Measurements from ENCODE around the gene BTBD6. TPM values are rescaled to one million over a fixed set of nuclear protein-coding genes. Genes with fewer than 3 reads are reported as not detected.

The BTBD6 gene
- total RNA-seq, 2 donors from 2014 or later = 60.0 to 82.5 TPM

DNA sequence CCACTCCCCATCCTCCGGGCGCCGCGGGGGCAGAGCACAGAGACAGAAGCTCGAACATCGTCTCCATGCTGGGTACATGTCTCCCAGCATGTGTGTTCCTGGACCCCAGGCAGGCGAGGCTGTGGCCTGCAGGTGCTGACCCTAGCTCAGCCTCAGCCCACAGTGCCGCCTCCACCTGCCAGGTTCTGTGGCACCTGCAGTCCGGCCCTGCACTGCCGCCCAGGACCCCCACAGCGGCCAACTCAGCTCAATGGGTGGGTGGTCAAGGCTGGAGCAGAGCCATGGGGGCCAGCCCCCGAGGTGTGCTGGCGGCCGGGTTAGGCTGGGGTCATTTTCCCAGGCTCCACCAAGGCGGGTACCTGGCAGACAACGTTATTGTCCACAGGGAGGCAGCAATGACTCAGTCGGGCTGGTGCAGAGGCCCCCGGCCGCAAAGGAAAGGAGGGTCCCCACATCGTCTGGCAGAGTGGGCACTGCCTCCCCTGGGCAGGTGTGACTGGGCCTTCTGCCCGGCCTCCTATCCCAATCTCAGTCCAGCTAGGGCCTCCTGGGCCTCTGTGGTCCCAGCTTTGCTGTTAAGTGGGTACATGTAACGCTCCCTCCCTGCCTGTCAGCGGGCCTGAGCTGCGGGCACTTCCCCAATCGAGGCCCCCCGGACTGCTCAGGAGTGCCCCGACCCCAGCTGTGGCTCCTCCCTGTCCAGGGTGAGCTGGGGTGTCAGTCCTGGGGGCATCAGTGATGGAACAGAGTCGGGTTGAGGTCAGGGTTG, 47.0 kb upstream of the BTBD6 start:
- Histone ChIP-seq H3K36me3 (no peaks in the 10 kb centered on the region), H3K9me3 (no peaks in the 10 kb centered on the region), H3K4me3 (no peak overlapping the region), H3K4me1 (replicated peaks) (no peaks in the 10 kb centered on the region), H3K27ac (no peak overlapping the region), H3K27me3 (replicated peaks; ENCODE audit: insufficient read depth) (peaks cover 4% of the 10 kb centered on the region)
- intact Hi-C loops (cut with DNase I) = loop anchor here (5.0 to 10.0 kb wide), 2 partner anchors 81 to 107 kb away; no protein-coding TSS in a partner anchor
- TF ChIP-seq POLR2AphosphoS5 (IDR thresholded peaks at IDR 0.05) = no peak
- TF ChIP-seq POLR2A (IDR thresholded peaks at IDR 0.05) = no peak
- TF ChIP-seq, protein P1, sequence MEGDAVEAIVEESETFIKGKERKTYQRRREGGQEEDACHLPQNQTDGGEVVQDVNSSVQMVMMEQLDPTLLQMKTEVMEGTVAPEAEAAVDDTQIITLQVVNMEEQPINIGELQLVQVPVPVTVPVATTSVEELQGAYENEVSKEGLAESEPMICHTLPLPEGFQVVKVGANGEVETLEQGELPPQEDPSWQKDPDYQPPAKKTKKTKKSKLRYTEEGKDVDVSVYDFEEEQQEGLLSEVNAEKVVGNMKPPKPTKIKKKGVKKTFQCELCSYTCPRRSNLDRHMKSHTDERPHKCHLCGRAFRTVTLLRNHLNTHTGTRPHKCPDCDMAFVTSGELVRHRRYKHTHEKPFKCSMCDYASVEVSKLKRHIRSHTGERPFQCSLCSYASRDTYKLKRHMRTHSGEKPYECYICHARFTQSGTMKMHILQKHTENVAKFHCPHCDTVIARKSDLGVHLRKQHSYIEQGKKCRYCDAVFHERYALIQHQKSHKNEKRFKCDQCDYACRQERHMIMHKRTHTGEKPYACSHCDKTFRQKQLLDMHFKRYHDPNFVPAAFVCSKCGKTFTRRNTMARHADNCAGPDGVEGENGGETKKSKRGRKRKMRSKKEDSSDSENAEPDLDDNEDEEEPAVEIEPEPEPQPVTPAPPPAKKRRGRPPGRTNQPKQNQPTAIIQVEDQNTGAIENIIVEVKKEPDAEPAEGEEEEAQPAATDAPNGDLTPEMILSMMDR (IDR thresholded peaks at IDR 0.05) = no peak
- no peak for DNase-seq (ENCODE audit: low spot score)
- 49% methylated on average over 27 of the region's 28 CpGs for WGBS

DNA sequence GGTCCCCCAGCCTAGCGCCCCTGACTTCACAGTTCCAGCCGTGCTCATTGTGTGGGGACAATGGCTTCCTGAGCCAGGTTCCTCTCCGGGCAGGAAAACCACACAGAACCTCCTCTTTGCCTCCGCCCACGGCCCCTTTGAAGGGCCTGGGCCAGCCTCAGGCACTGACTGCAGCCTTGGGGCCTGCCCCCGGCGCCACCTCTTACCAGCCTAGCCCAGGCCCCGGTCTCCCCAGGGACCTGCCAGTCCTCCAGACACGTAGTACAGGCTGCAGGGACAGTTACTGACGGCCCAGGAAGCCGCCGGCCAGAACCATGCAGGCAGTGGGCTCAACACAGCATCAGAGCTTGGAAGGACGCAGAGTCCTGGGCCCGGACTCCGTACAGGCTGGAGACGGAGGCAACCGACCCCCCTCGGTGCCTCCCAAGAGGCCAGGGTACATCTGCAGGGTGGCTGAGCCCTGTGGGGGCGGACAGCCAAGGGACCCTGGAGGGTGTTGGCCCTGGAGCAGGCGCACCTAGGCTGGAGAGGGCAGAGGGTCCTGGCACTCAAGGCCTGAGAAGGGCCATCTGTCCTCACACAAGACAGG, 46.3 kb upstream of the BTBD6 start:
- H3K4me1 ChIP-seq (replicated peaks) = no peaks in the 10 kb centered on the region
- TF ChIP-seq POLR2AphosphoS5 (IDR thresholded peaks at IDR 0.05) = no peak
- TF ChIP-seq POLR2A (IDR thresholded peaks at IDR 0.05) = no peak
- TF ChIP-seq, protein P1 (IDR thresholded peaks at IDR 0.05) = no peak
- no peak for DNase-seq (ENCODE audit: low spot score)
- no peaks in the 10 kb centered on the region for H3K9me3 ChIP-seq
- H3K4me3 ChIP-seq = no peak overlapping the region
- H3K36me3 ChIP-seq = no peaks in the 10 kb centered on the region
- H3K27ac ChIP-seq = no peak overlapping the region
- intact Hi-C loops (cut with DNase I) = loop anchor here (2.0 to 10.0 kb wide), 3 partner anchors 80 to 151 kb away; no protein-coding TSS in a partner anchor
- peaks cover 4% of the 10 kb centered on the region for H3K27me3 ChIP-seq (replicated peaks; ENCODE audit: insufficient read depth)
- WGBS = 45% methylated on average over 18 of the region's 20 CpGs

DNA sequence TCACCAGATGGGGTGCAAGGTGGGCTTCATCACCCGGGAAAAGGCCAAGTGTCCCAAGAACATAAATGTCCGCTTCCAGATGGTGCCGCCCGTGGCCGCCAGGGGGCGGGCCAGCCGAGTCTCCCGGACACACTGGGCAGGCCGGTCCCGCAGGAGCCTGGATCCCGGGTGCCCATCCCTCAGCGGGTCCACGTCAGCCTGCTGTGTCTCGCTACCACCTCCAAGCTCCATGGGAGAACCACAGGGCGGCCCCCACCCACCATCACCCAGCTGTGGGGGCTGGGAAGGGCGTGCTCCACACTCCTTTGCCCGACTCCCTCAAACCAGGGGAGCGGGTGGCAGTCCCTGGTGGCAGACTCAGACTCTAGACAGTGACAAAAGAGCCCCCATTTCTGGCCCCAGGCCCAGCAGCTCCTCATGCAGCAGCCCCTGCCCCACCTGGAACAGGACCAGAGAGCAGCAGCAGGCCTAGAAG, 45.2 kb upstream of the BTBD6 start:
- H3K36me3 ChIP-seq = no peaks in the 10 kb centered on the region
- no peaks in the 10 kb centered on the region for H3K4me1 ChIP-seq (replicated peaks)
- 3% methylated on average over 18 of the region's 18 CpGs for WGBS
- no peak for TF ChIP-seq POLR2A (IDR thresholded peaks at IDR 0.05)
- TF ChIP-seq, protein P1 (IDR thresholded peaks at IDR 0.05) = peak; percentile 90 to 94 (median 93)
- peak; percentile 66 for TF ChIP-seq POLR2AphosphoS5 (IDR thresholded peaks at IDR 0.05)
- no peak overlapping the region for H3K4me3 ChIP-seq
- H3K9me3 ChIP-seq = no peaks in the 10 kb centered on the region
- intact Hi-C loops (cut with DNase I) = loop anchor here (2.0 to 10.0 kb wide), 3 partner anchors 79 to 150 kb away; no protein-coding TSS in a partner anchor
- H3K27ac ChIP-seq = no peak overlapping the region
- peaks cover 4% of the 10 kb centered on the region for H3K27me3 ChIP-seq (replicated peaks; ENCODE audit: insufficient read depth)
- peak; percentile 76 for DNase-seq (ENCODE audit: low spot score)

DNA sequence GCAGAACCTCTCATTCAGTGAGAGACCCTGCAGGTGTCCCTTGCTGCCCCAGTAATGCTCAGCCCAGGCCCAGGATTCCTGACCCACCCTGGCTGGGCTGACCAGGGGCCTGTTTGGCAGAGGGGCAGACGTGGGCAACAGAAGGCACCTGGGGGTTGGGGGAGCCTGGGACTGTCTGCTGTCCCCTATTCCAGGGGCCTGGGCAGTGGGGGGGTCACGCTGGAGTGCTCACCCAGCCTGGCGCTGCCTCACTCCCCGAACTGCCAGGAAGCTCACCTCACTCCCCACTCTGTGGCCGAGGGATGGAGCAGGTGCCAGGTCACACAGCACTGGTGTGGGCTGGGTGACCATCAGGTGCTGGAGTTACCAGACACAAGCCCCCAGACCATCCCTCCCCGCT, 44.6 kb upstream of the BTBD6 start:
- intact Hi-C loops (cut with DNase I) = loop anchor here (2.0 to 10.0 kb wide), 3 partner anchors 79 to 149 kb away; no protein-coding TSS in a partner anchor
- Histone ChIP-seq H3K27me3 (replicated peaks; ENCODE audit: insufficient read depth) (peaks cover 4% of the 10 kb centered on the region), H3K36me3 (no peaks in the 10 kb centered on the region), H3K27ac (no peak overlapping the region), H3K4me3 (no peak overlapping the region), H3K9me3 (no peaks in the 10 kb centered on the region), H3K4me1 (replicated peaks) (no peaks in the 10 kb centered on the region)
- no peak for DNase-seq (ENCODE audit: low spot score)
- TF ChIP-seq, protein P1 (IDR thresholded peaks at IDR 0.05) = no peak
- TF ChIP-seq POLR2A (IDR thresholded peaks at IDR 0.05) = no peak
- WGBS = 69% methylated on average over 6 of the region's 6 CpGs

All from prostate gland (tissue), 2 donors.